H9 (cell line): ENCODE results near the gene DOK6. TPM values are rescaled to one million over a fixed set of nuclear protein-coding genes. Genes with fewer than 3 reads are reported as not detected.

Experiments
- DNase-seq: peaks from one replicate; pipeline ENCODE4 v3.0.0-alpha.2; 2017
- H2AFZ ChIP-seq: one replicate; pipeline ENCODE4 v1.6.1; 2013; ENCODE audit warnings: mild to moderate bottlenecking, low read length, control low read depth, moderate library complexity
- H2AK5ac ChIP-seq: 2 replicates; pipeline ENCODE4 v1.6.1; 2013; ENCODE audit warnings: low read length, control low read depth, mixed read lengths; ENCODE audit not compliant: insufficient read length
- H2BK120ac ChIP-seq: one replicate; pipeline ENCODE4 v1.6.1; 2013; ENCODE audit warnings: low read depth, mild to moderate bottlenecking, low read length, control low read depth, inconsistent platforms; ENCODE audit not compliant: poor library complexity, severe bottlenecking
- H2BK12ac ChIP-seq: 2 replicates; pipeline ENCODE4 v1.6.1; 2013; ENCODE audit warnings: low read length, control low read depth, mixed read lengths, low read depth; ENCODE audit not compliant: insufficient read length
- H2BK15ac ChIP-seq: 2 replicates; pipeline ENCODE4 v1.6.1; 2013; ENCODE audit warnings: low read depth, low read length, control low read depth
- H2BK20ac ChIP-seq: one replicate; pipeline ENCODE4 v1.6.1; 2013; ENCODE audit warnings: low read depth, mild to moderate bottlenecking, low read length, control low read depth, inconsistent platforms; ENCODE audit not compliant: poor library complexity, severe bottlenecking
- H2BK5ac ChIP-seq: 2 replicates; pipeline ENCODE4 v1.6.1; 2013; ENCODE audit warnings: low read length, control low read depth, mixed read lengths; ENCODE audit not compliant: insufficient read length
- H3K14ac ChIP-seq: 2 replicates; pipeline ENCODE4 v1.6.1; 2013; ENCODE audit warnings: low read length, control low read depth; ENCODE audit not compliant: insufficient read depth
- H3K18ac ChIP-seq: 2 replicates; pipeline ENCODE4 v1.6.1; 2013; ENCODE audit warnings: low read depth, mild to moderate bottlenecking, mixed read lengths, low read length, control low read depth; ENCODE audit not compliant: insufficient read length
- H3K23ac ChIP-seq: 2 replicates; pipeline ENCODE4 v1.6.1; 2013; ENCODE audit warnings: low read length, control low read depth, mixed read lengths, low read depth; ENCODE audit not compliant: insufficient read length
- H3K23me2 ChIP-seq: 2 replicates; pipeline ENCODE4 v1.6.1; 2013; ENCODE audit warnings: low read depth, mild to moderate bottlenecking, mixed read lengths, low read length, control low read depth; ENCODE audit not compliant: insufficient read length, poor library complexity, severe bottlenecking
- H3K27ac ChIP-seq: 2 replicates; pipeline ENCODE4 v1.5.1; 2013; ENCODE audit warnings: low read length, control low read depth, mixed read lengths, low read depth; ENCODE audit not compliant: insufficient read length
- H3K27me3 ChIP-seq: 2 replicates; pipeline ENCODE4 v1.6.1; 2013; ENCODE audit warnings: low read length, control low read depth, inconsistent platforms; ENCODE audit not compliant: insufficient read depth
- H3K4ac ChIP-seq: 2 replicates; pipeline ENCODE4 v1.6.1; 2013; ENCODE audit warnings: low read depth, mild to moderate bottlenecking, control low read depth, inconsistent platforms, low read length, moderate library complexity
- H3K4me1 ChIP-seq: 2 replicates; pipeline ENCODE4 v1.6.1; 2013; ENCODE audit warnings: low read length, control low read depth, inconsistent platforms; ENCODE audit not compliant: insufficient read depth
- H3K4me2 ChIP-seq: 2 replicates; pipeline ENCODE4 v1.6.1; 2013; ENCODE audit warnings: low read length, control low read depth, mixed read lengths; ENCODE audit not compliant: insufficient read length, insufficient read depth
- H3K56ac ChIP-seq: 2 replicates; pipeline ENCODE4 v1.6.1; 2013; ENCODE audit warnings: low read depth, mild to moderate bottlenecking, mixed read lengths, low read length, control low read depth; ENCODE audit not compliant: insufficient read length
- H3K79me1 ChIP-seq: 2 replicates; pipeline ENCODE4 v1.6.1; 2013; ENCODE audit warnings: low read depth, mild to moderate bottlenecking, moderate library complexity, low read length, control low read depth, inconsistent platforms; ENCODE audit not compliant: insufficient read depth, poor library complexity, severe bottlenecking
- H3K79me2 ChIP-seq: 2 replicates; pipeline ENCODE4 v1.6.1; 2013; ENCODE audit warnings: low read length, control low read depth, inconsistent platforms; ENCODE audit not compliant: insufficient read depth
- H3K9ac ChIP-seq: 2 replicates; pipeline ENCODE4 v1.6.1; 2013; ENCODE audit warnings: low read length, control low read depth, mixed read lengths; ENCODE audit not compliant: insufficient read length; ENCODE audit errors: extremely low read depth
- H3K9me3 ChIP-seq: one replicate; pipeline ENCODE4 v1.6.1; 2013; ENCODE audit warnings: low read depth, low read length, inconsistent platforms; ENCODE audit not compliant: control insufficient read depth
- H3T11ph ChIP-seq: one replicate; pipeline ENCODE4 v1.6.1; 2013; ENCODE audit warnings: mild to moderate bottlenecking, low read length, control low read depth, inconsistent platforms
- H4K20me1 ChIP-seq: one replicate; pipeline ENCODE4 v1.6.1; 2013; ENCODE audit not compliant: control insufficient read depth, insufficient read length, insufficient read depth
- H4K5ac ChIP-seq: 2 replicates; pipeline ENCODE4 v1.6.1; 2013; ENCODE audit warnings: low read depth, mild to moderate bottlenecking, mixed read lengths, low read length, control low read depth; ENCODE audit not compliant: insufficient read length
- H4K8ac ChIP-seq: replicated peaks from 2 replicates; pipeline ENCODE4 v1.6.1; 2013; ENCODE audit warnings: low read length, control low read depth, mixed read lengths, low read depth; ENCODE audit not compliant: insufficient read length
- H4K91ac ChIP-seq: 2 replicates; pipeline ENCODE4 v1.6.1; 2013; ENCODE audit warnings: low read depth, mild to moderate bottlenecking, moderate library complexity, mixed read lengths, low read length, control low read depth; ENCODE audit not compliant: insufficient read length
- H3K27ac Mint-ChIP-seq, 3 experiments: 2 replicates in 2 of 3; 3 replicates in 1 of 3; pipeline ENCODE4 v1.8.0; 2020 to 2021; ENCODE audit warnings: mixed read lengths in 3 of 3, mild to moderate bottlenecking in 1 of 3, moderate library complexity in 1 of 3
- H3K27me3 Mint-ChIP-seq: 2 replicates; pipeline ENCODE4 v1.8.0; 2021; ENCODE audit warnings: low read depth, mild to moderate bottlenecking, moderate library complexity, mixed read lengths
- H3K36me3 Mint-ChIP-seq, 3 experiments: 2 replicates in 2 of 3; 3 replicates in 1 of 3; pipeline ENCODE4 v1.8.0; 2020 to 2021; ENCODE audit warnings: low read depth in 3 of 3, mixed read lengths in 3 of 3; ENCODE audit not compliant: insufficient read depth in 1 of 3
- H3K4me1 Mint-ChIP-seq, 2 experiments: 2 replicates each; pipeline ENCODE4 v1.8.0; 2020; ENCODE audit warnings: mixed read lengths in 2 of 2
- H3K4me3 Mint-ChIP-seq, 2 experiments: 2 replicates in 1 of 2; 3 replicates in 1 of 2; pipeline ENCODE4 v1.8.0; 2020 to 2021; ENCODE audit warnings: mild to moderate bottlenecking in 2 of 2, mixed read lengths in 2 of 2, moderate library complexity in 1 of 2
- H3K9me3 Mint-ChIP-seq, 2 experiments: 2 replicates in 1 of 2; 3 replicates in 1 of 2; pipeline ENCODE4 v1.8.0; 2020; ENCODE audit warnings: mild to moderate bottlenecking in 2 of 2, mixed read lengths in 2 of 2, moderate library complexity in 1 of 2
- CTCF ChIP-seq: fragments of 200-600 bp; sonication (generic); conservative IDR thresholded peaks from 3 replicates; pipeline ENCODE4 v1.8.0; 2021; ENCODE audit warnings: antibody characterized with exemption, mild to moderate bottlenecking
- WGBS: extraction: QIAGEN DNeasy Blood & Tissue Kit; methylation state at CpG from one replicate; pipeline ENCODE4 v1.1.7; 2013; ENCODE audit warnings: missing lambda C conversion rate, low lambda C conversion rate, mixed read lengths; ENCODE audit not compliant: insufficient read length; ENCODE audit errors: extremely low coverage; 5-methylcytosine and 5-hydroxymethylcytosine counted together
- total RNA-seq: library from RNA; stranded (reverse); gene quantifications from 2 replicates; pipeline ENCODE4 v1.2.1, GENCODE V29; 2021

The DOK6 gene
- total RNA-seq, 1 experiment from 2014 or later = 0.20 TPM

- no peak overlapping the region for H3K4ac ChIP-seq
- H3K14ac ChIP-seq = no peak overlapping the region
- no peak overlapping the region for H3K27ac ChIP-seq
- H3K4me1 ChIP-seq = no peaks in the 10 kb centered on the region
- no peaks in the 10 kb centered on the region for H3K79me2 ChIP-seq
- H3K56ac ChIP-seq = no peak overlapping the region
- no peak overlapping the region for H2BK12ac ChIP-seq
- no peak overlapping the region for H3K27ac Mint-ChIP-seq
- H2BK20ac ChIP-seq = no peak overlapping the region
- H3K9ac ChIP-seq = no peak overlapping the region
- no peak overlapping the region for H2AK5ac ChIP-seq
- H4K8ac ChIP-seq = no peak overlapping the region
- H3K23ac ChIP-seq = no peak overlapping the region
- H3K18ac ChIP-seq = no peak overlapping the region
- H3K9me3 ChIP-seq = no peaks in the 10 kb centered on the region
- H2BK5ac ChIP-seq = no peak overlapping the region
- no peaks in the 10 kb centered on the region for H3K23me2 ChIP-seq
- no peak for DNase-seq
- peaks cover 3 to 5% of the 10 kb centered on the region in 2 experiments for H3K4me1 Mint-ChIP-seq
- no peak overlapping the region for H4K91ac ChIP-seq
- H3K4me2 ChIP-seq = no peak overlapping the region
- H2AFZ ChIP-seq = no peak overlapping the region
- H3K27me3 ChIP-seq = no peaks in the 10 kb centered on the region
- no peaks in the 10 kb centered on the region for H3K36me3 Mint-ChIP-seq
- no peak overlapping the region for H3T11ph ChIP-seq
- no peak for TF ChIP-seq CTCF
- H3K4me3 Mint-ChIP-seq = no peak overlapping the region
- H4K20me1 ChIP-seq = no peaks in the 10 kb centered on the region
- WGBS = no CpG with 5 or more reads among the region's 2 CpGs
- H3K9me3 Mint-ChIP-seq = no peaks in the 10 kb centered on the region
- H3K27me3 Mint-ChIP-seq = no peaks in the 10 kb centered on the region
- H2BK15ac ChIP-seq = no peak overlapping the region
- H3K79me1 ChIP-seq = no peaks in the 10 kb centered on the region
- no peak overlapping the region for H2BK120ac ChIP-seq
- H4K5ac ChIP-seq = no peak overlapping the region
Observed at GRCh38 chr18:69649684-69650083, 249.0 kb downstream of the DOK6 start.
